KG1 (cell line): Measurements from ENCODE around the gene ACAP3.

Source experiments
- DNase-seq: peaks from one replicate; lab custom pipeline; 2025; lab: John Stamatoyannopoulos, UW

The ACAP3 gene, protein sequence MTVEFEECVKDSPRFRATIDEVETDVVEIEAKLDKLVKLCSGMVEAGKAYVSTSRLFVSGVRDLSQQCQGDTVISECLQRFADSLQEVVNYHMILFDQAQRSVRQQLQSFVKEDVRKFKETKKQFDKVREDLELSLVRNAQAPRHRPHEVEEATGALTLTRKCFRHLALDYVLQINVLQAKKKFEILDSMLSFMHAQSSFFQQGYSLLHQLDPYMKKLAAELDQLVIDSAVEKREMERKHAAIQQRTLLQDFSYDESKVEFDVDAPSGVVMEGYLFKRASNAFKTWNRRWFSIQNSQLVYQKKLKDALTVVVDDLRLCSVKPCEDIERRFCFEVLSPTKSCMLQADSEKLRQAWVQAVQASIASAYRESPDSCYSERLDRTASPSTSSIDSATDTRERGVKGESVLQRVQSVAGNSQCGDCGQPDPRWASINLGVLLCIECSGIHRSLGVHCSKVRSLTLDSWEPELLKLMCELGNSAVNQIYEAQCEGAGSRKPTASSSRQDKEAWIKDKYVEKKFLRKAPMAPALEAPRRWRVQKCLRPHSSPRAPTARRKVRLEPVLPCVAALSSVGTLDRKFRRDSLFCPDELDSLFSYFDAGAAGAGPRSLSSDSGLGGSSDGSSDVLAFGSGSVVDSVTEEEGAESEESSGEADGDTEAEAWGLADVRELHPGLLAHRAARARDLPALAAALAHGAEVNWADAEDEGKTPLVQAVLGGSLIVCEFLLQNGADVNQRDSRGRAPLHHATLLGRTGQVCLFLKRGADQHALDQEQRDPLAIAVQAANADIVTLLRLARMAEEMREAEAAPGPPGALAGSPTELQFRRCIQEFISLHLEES

DNA sequence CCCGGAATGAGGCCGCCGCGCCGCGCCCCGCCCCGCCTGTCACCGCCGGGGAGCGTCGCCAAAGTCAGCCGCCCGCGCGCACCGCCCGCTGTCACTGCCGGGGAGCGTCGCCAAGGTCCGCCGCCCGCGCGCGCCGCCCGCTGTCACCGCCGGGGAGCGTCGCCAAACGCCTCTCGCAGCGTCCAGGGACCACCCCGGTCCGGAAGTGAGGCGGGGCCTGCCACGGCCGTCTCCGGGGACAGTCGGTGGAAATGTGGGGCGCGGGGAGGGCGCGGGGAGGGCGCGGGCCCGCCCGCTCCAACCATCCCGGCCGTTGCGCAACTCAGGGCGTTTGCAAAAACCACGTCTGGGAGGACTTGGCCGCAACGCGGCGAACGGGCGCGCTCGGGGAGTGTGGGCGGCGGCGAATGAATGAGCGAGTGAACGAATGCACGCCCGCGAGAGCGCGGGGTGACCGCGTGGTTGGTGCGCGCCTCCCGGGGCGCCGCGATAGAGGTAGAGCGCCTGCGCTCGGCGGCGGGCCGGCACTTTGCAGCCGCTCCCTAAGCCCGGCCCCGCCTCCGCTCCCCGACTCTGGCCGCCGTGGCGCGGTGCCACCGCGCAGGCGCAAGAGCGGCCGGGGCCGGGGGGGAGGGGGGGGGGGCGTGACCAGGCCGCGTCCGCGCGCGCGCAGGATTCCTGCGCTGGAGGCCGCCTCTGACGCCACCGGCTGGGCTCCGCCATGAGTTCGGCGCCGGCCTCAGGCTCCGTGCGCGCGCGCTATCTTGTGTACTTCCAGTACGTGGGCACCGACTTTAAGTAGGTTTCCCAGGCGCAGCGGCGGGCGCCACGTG is at the start of gene ACAP3, which contains the start of gene PUSL1:
ACAP3 (minus strand) TSS at position 8 of the 833 bp plus-strand sequence. CDS start 115 bp downstream, outside the sequence.
PUSL1 (plus strand) TSS at position 675 of the 833 bp plus-strand sequence; CDS start at position 722, 47 bp downstream.
- peak; percentile 97 for DNase-seq

DNA sequence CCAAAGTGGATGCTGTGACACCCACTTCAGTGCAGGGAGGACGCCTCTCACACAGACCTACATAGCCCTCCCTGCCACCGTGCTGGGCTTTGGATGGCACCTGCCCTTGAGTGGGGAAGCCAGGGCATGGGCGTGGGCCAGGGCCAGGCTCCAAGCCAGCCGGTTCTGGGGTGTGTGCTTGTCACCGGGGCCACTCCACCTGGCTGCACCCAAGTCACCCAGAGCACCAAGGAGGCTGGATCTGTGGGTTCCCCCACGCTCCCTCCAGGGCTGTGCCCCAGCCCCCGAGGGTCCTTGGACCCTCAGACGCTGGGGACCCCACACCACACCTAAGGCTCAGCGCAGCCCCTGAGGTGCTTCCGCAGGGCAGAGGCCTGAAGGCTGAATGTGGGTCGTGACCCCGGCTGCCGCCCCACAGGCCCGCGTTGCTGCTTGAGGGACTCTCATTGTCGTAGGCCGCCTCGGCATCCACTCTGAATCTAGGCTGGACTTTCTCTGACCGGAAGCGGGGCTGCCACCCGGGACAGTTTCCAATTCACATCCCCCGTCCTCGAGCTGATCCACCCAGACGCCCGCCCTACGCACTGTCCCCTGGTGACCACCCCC is 49.2 kb upstream of the ACAP3 start:
- no peak for DNase-seq

DNA sequence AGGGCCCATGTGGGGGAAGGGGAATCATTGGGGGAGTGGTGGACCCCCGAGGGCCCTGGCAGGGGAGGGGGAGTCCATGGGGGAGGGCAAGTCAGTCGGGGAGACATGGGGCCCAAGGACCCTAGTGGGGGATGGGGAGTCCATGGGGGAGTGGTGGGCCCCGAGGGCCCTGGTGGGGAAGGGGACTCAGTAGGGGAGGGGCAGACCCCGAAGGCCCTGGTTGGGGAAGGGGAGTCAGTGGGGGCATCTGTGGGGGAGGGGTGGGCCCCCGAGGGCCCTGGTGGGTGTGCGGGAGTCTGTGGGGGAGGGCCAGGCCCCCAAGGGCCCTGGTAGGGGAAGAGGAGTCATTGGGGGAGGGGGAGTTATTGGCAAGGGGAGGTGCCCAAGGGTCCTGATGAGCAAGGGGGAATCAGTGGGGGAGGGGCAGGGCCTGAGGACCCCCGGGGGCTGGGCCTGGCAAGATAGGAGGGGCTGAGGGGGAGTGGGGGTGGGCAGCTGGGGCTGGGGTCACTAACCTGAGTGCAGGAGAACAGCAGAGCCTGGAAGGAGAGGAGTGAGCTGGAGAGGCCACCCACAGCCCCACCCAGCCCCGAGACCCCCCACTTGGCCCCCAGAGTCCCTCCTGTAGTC is 48.6 kb upstream of the ACAP3 start:
- no peak for DNase-seq

DNA sequence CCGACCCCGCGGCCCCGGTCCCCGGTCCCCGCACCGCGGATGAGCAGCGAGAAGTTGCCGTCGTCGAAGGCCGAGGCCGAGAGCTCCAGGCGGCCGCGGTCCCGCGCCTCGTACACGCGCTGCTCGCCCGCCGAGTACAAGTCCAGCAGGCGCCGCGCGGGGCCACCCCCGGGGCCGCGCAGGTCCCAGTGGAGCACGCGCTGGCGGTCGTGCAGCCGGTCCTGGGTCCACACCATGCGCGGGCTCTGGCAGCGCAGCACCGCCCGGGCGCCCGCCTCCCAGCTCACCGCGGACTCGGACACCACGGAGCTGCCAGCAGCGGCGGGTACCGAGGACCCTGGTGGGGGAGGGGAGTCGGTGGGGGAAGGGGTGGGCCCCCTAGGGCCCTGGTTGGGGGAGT is 47.7 kb upstream of the ACAP3 start:
- DNase-seq: no peak

DNA sequence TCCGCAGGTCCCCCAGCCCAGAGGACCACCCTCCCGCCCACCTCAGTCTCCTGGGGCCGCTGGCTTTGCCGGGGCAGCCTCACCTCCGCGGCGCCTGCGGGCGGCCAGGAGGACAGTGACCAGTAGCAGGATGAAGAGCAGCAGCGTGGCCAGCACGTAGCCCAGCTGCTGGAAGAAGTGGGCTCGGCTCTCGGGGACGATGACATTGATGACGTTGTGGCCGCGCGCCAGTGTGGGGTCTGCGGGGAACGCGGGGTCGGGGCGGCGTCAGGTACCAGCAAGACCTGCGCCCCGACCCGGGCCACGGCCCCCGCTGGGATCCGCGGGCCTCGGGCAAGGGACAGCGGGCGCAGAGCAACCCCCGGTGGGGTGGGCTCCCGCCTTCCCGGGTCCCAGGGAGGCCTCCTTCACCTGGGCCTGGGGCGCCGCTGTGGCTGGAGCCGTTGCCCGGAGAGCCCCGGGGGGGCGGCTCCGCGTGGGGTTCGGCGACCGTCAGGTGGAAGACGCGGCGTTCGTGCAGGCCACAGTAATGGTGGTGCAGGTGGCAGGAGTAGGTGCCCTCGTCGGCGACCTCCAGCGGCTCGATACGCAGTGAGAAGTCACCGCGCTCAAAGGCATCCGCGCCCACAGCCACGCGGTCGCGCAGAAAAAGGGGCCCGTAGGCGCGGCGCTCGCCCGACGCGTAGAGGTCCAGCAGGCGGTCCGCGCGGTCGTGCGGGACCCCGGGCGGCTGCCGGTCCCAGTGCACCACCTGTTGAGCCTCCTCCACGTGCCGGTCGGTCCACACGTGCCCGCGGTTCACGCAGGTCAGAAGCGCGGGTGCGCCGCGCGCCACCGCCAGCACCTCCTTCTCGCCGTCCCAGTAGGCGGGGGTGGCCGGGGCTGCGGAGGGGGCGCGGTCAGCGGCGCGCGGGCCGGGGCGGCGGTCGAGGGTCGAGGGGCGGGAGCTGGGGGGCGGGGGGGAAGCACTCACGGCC is 46.8 kb upstream of the ACAP3 start:
- no peak for DNase-seq

DNA sequence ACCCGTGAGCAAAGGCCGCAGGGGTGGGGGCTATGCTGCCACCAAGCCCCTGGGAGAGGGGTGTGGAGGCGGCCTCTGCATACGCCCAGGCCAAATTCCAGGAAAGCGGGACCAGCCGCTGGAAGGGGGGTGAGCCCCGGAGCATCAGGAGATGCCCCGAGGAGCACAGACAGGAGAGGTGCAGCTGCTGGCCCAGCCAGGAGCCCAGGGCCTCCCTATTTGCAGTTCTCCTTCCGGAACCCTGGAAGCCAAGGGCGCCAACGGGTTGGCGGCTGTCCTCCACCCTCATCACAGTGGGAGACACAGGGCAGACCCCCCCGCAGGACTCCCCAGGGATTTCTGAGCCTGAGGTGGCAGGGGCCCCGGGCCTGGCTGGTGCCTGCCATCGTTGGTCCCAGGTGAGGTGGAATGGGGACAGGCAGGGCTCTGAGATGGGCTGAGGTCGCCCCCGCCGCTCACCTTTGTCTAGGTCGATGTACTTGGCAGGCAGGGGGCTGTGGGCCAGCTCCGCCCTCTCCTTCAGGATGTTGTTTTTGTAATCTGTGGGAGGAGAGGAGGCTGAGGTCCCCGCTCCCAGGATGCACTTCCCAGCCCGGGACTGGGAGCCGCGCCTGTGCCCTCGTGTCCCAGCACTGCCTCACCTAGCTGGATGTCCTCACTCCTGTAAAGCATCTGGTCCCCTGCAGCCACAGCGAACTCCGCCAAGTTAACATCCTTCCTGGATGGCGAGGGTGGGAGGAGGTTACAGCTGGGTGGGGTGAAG is 45.8 kb upstream of the ACAP3 start:
- DNase-seq: no peak

DNA sequence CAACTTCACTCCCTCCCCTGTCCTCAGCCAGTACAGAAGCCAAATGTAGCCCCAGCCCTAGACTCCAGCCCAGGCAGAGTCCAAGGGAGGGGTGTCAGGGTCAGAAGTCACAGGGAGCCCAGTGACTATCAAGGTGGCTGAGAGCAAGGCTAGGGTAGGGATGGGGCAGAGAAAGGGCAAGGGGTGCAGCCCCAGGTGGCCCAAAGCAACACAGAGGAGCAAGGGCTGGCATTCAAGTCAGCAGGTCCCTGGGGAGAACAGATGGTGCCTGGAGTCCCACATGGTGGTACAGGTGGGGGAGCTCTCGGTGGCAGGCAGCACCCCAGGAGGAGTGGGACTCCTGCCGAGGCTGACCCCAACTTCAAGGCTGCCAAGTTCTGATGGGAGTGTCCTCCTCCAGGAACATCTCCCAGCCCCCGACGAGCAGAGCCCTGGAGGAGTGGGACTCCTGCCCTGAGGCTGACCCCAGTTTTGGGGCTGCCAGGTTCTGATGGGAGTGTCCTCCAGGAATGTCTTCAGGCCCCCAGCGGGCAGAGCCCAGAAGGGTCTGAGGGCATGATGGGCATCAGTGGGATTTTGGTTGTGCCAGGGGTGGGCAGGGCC is 45.2 kb upstream of the ACAP3 start:
- no peak for DNase-seq

DNA sequence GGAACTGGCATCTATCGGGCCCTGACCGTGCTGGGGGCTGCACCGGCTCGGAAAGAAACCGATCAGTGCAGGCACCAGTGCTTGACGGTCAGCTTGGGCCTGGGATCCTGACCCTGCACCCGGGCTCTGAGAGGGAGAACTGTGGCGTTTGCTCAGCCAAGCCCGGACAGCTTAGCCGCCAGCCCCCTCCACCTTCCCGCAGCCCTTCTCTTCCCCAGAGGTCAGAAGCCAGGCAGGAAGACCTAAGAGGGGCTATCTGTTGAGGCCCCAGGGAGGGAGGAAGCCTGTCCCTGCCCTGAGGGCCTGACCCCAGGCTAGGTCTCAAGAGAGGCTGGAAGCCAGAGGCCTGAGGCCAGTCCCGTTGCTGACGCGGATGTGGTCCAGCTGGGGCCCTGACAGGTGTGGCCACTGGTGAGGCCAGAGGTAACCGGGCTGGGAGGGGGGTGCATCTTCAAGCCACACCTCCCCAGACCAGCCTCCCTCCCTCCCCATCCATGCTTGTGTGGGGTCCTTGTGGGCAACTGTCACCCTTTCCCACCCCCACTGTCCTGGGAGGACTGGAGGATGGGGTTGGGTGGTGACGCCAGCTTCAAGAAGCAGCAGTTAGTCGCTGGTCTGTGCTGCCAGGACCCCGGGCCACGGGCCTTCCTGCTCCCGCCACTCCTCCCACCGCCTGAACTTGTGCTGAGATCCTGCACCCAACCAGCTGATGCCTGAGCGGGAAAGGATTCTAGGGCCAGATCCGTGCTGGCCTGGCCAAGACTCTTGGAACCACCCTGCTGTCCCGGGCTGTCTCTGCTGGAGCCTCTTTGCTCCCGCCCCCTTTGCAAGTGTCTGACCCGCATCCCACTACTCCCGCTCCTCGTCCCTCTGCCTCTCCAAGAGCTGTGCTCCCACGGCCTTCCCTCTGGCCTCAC is 44.0 kb upstream of the ACAP3 start:
- no peak for DNase-seq

DNA sequence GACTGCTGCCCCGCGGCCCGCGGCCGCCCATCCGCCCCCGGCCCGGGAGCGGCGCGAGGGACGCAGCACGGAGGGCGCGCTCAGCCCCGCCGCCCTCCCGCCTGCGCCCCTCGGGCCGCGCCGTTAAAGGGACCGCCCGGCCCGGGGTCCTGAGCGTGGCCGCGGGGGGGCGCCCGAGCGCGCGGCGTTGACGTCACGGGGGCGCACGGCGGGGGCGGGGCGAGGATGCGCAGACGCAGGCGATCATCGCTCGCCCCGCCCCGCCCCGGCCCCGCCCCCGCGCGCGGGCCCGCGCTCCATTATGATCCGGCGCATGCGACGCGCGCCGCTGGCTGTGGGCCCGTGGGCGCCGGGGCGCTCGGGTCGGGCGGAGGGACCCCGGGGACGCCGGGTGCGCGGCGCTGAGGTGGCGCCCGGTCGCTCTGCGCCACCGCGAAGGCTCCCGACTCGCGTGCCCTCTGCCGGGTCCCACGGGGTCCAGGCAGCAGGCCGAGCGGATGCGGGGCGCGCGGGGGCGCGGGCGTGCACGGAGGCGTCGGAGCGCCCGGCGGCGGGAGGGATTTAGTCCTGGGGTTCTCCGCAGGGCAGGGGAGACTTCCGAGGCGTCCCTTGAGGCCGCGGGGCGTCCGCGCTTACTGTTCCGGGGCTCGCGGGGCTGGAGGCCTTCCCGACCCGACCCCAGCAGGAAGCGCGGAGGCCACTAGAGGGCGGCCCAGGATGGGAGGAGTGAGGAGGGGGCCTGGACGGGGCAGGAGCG is 41.7 kb upstream of the ACAP3 start, which contains the start of gene DVL1:
DVL1 (minus strand) TSS at position 163 of the 757 bp plus-strand sequence. CDS start 353 bp downstream, outside the sequence.
- peak; percentile 6 for DNase-seq

DNA sequence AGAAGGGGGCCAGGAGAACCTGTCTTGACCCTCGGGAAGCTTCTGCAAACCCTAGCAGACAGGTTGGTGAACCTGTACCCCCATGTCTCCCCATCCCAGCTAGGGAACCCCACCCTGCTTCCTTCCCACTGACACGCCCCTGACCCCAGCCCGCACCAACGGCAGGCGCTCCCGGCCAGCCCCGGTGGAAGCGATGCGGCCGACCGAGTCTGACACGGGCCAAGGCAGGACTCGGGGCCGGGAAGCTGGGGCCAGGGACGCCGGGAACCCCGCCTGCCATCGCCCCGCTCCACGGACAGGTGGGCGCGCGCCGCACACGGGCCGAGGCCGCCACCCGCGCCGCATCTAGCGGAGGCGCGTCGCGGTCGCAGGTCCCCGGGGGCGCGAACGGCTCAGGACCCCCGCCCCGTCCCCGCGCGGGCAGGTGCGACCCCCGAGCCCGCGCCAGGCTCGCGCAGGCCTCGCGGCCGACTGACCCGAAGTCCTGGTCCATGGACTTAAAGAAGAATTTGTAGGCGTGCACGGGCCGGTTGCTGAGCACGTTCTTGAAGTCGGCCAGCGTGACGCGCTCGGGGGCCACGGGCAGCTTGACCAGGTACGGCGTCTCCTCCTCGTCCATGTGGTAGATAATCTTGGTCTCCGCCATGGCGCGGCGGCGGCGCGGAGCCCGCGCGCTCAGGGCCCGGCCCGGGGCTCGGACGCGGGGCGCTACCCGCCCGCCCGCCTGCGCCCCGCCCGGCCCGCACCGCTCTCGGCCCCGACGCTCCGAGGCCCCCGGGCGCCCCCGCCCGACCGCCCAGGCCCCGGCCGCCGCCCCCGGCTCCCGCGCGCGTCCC is 40.9 kb upstream of the ACAP3 start:
- DNase-seq: no peak

DNA sequence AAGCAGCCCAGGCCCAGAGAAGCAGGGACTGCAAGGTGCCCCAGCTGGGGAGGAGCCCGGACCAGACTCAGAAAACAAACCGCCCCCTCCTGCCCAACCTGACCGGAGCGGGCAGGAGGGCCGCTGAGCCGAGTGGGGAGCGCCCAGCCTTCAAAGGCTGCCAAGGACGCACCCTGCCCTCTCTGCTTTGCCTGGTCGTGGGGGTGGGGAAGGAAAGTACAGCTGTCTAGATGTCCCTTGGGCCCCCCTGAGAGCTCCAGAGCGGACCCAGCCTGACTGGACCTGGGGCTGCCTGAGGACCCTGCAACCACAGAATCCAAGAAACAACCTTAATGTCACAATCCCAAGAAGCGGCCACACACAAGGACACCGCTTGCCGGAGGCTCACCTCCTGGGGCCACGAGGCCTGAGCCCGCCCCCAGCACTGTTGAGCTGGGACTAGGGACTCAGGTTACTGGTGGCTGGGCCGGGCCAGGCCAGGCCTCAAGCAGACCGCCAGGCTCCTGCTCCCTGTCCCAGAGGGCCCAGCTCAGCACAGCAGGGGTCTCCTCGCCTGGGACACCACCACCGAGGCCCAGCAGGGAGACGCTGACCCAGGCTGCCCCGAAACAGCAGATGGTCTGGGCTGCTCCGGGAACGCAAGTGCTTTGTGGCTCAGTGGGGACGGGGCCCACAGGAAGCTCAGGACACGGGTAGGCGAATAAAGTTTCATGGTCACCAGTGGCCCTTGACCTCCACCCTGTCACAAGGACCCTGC is 40.1 kb upstream of the ACAP3 start:
- DNase-seq: no peak

DNA sequence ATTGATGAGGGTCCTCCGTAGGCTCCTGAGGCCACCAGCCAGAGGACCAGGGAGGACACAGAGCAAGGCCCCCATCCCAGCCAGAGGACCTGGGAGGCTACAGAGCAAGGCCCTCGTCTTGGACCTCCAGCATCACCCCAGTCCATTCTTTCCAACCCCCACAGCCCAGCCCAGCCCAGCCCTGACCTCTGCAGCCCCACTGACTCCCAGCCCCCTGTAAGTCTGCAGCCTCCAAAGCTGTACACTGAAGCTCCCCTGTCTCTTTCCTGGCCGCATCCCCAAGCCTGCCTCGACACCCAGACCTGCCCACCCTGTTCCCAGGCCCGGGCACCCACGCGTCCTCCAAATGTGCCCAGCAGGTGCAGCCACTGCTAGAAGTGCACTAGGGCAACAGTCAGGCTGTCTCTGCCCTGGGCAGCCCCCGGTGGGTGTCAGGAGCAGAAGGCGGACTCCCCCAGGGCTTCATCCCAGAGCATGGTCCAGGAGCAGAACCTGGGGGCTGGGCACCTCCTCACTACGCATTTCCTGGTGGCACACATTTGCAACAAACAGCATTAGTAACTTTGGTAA is 39.4 kb upstream of the ACAP3 start:
- DNase-seq: no peak

DNA sequence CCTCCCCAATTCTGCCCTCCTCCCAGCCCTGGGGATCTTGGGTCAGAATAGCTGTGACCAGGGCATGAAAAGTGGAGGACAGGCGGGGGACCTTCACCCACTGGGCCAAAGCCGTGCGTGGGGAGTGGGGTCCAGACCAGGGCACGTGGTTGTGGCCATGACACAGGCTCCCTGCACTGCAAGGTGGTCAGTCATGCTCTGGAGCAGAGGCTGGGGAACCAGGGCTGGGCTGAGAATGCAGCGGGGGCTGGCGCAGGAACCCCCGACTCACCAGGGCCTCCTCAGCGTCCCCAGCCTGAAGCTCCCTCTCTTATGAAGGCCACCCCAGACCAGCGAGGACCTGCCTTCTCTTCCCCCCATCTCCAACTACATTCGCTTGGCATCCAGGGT is 38.8 kb upstream of the ACAP3 start:
- no peak for DNase-seq

DNA sequence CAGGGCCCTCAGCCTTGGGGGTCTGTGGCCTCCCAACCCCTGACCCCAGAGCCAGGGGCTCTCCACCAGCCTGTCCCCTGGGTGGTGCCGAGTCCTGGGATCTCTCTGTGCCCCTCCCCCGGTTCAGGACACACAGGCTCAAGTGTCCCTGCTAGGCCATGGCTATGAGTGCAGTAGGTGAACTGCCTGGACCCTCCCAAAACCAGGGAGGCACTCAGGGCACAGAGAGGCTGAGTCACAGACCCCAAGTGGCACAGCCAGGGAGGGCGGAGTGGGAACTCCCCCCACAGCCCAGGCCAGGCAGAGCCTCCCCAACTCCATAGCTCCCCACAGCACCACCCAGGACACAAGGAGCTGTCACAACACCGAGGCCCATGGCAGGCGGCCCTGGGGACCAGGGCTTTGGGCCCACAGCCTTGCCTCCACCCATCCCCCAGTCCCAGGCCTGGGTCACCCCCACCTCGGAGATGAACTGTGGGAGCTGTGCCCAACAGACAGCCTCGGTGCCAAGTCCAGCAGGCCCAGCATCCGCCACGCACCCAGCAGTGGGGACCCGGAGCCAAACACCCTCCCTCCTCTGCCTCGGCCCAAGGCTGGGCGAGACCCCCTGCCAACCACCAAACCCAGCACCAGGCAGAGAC is 38.2 kb upstream of the ACAP3 start:
- DNase-seq: no peak
